Loucy (cell line): ENCODE results near the gene ZNF609.

Experiments
- CTCF ChIP-seq: fragments of 200-600 bp; sonication (generic); conservative IDR thresholded peaks from 2 replicates; pipeline ENCODE4 v1.5.1; 2014; ENCODE audit warnings: mild to moderate bottlenecking, antibody characterized with exemption, low read length
- EZH2phosphoT487 ChIP-seq: fragments of 200-600 bp; IDR thresholded peaks from 2 replicates; pipeline ENCODE4 v1.6.1; 2018; ENCODE audit warnings: antibody characterized with exemption, mild to moderate bottlenecking, moderate library complexity, borderline replicate concordance

GRCh38 chr15:64710676-64711428 is 250.5 kb downstream of the ZNF609 start:
- TF ChIP-seq CTCF, result no peak
- no peak for TF ChIP-seq EZH2phosphoT487
